A172 (cell line): ENCODE measurements around the gene GGN. TPM values are rescaled to one million over a fixed set of nuclear protein-coding genes. Genes with fewer than 3 reads are reported as not detected.
"Not testable (repeated sequence)": the region's sequence is repeated elsewhere in the genome, so short reads cannot be mapped to it uniquely, and the experiment has no call there.

ENCODE experiments used
- DNase-seq: peaks from one replicate; pipeline ENCODE4 v3.0.0-alpha.2; 2015; ENCODE audit warnings: low spot score
- total RNA-seq: library from RNA; depleted of rRNA; stranded (reverse); fragments of >200 nt; shearing (Covaris generic); gene quantifications from 2 replicates; pipeline ENCODE4 v1.2.3, GENCODE V29; 2014

Gene GGN
- total RNA-seq, 1 experiment from 2014 or later = 0.19 TPM

DNA sequence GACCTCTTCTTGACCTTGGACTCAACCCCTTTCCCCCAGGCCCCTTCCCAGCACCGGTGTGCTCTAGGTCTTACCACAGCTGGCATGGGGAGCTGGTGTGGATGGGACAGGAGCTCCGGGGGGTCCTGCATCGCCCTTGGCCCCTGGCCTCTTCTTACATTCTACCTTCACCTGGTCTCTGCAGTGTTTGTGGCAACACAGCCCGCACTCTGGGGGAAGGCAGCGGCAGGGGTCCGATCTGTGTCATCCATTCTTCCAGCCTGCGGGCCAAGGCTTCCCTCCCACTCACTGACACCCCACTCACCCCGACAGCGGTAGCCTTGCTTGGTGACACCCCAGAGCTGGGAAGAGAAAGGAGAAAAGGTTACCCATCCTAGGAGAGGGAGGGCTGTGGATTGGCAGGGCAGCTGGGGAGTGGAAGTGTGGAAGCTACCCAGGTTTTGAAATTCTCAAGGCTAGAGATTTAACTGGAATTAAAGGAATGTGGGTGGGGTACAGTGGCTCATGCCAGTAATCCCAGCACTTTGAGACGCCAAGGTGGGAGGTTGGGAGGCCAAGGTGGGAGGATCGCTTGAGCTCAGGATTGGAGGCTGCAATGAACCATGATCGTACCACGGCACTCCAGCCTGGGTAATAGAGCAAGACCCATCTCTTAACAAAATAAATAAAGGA is 23.3 kb upstream of the GGN start:
- DNase-seq = peak; percentile 21

DNA sequence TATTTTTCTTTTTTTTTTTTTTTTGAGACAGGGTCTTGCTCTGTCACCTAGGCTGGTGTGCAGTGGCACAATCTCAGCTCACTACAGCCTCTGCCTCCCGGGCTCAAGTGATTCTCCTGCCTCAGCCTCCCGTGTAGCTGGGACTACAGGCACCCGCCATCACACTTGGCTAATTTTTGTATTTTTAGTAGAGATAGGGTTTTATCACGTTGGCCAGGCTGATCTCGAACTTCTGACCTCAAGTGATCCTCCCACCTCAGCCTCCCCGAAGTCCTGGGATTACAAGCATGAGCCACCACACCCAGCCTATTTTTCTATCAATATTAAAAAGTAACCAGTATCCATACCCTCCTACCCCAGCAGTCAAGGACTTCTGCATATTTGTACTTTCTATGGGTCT is 22.6 kb upstream of the GGN start:
- DNase-seq = not testable (repeated sequence)

DNA sequence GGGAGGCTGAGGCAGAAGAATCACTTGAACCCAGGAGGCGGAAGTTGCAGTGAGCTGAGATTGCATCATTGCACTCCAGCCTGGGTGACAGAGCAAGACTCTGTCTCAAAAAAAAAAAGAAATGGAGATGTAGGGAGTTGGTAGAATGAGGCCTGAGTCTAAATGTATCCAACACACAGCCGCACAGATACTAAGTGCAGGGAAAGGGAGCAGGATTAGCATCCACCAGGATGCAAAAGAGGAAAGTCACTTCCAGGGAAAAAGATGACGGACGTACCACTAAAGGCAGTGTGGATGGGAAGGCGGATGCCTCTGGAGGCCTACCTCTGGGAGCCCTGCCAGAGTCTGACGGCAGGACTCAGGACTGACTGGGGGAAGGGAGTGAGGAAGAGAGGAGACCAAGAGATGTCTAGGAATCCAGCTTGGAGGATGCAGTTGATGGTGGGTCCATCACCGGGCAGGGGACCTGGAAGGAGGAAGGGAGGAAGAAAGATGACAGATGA is 21.8 kb upstream of the GGN start:
- peak; percentile 22 for DNase-seq

DNA sequence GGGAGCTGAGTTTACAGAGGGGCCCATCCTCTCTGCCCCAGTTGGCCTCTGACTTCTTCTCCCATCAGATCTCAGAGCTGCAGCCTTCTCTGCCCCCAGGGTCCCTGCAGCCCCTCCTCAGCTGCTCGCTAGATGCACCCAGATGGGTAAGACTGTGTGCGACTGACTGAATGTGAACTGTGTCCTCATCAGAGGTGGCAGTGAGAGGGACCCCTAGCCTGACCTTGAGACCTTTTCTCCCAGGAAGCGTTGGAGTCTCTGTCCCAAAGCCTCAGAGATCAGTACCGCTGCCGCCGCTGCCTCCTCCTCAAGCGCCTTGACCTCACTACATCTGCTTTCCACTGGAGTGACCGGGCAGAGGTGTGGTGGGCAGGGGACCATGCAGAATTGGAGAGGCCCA is 17.4 kb upstream of the GGN start:
- DNase-seq = no peak

DNA sequence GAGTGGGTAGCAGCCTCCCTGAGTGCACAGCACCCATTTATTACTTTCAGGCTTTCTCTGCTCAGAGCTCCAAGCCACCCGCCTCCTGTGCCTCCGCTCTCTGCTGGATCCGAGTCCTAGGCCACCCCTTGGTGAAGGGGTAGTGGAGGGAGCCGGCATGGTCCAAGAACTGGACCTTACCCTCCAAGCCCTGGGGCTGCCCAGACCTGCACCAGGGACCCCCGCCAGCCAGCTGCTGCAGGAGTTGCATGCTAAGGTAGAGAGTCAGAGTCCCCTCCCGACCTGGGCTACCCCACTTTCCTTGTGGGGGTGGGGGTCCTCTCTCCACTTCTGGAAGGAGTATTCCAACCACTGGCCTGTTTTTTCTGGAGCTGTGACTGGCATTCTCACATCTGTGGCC is 17.0 kb upstream of the GGN start:
- no peak for DNase-seq

GRCh38 chr19:38402967-38403674 is 15.3 kb upstream of the GGN start, which contains the start of gene FAM98C:
Gene FAM98C (plus strand): TSS chr19:38403093. CDS start chr19:38403154, 61 bp downstream.
- DNase-seq = peak; percentile 93

- no peak for DNase-seq
These were observed 14.8 kb upstream of the GGN start for GRCh38 chr19:38402623-38402966.

- peak; percentile 20 for DNase-seq
These were observed 13.3 kb upstream of the GGN start for GRCh38 chr19:38401148-38401547.

DNA sequence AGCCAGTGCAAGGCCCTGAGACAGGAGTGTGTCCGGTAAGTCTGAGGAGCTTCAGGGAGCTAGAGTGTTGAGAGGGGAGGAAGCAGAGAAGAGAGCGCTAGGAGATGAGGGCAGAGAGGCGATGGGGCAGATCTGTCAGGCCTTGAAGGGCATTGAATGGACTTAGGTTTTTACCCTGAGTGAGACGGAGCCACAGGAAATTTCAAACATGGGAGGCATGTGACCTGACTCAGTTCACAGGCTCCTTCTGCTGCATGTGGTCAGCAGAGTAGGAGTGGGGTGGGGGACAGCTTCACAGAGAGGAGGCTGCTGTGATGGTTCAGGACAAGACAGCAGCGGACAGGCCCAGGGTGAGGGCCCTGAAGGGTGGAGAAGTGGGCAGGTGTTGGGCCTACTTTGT is 12.5 kb upstream of the GGN start:
- no peak for DNase-seq

- no peak for DNase-seq
These were observed 11.7 kb upstream of the GGN start for GRCh38 chr19:38399537-38399936.

- no peak for DNase-seq
These were observed 11.2 kb upstream of the GGN start for GRCh38 chr19:38399081-38399480.

- DNase-seq = no peak
These were observed 7.7 kb upstream of the GGN start for GRCh38 chr19:38395381-38396114.

DNA sequence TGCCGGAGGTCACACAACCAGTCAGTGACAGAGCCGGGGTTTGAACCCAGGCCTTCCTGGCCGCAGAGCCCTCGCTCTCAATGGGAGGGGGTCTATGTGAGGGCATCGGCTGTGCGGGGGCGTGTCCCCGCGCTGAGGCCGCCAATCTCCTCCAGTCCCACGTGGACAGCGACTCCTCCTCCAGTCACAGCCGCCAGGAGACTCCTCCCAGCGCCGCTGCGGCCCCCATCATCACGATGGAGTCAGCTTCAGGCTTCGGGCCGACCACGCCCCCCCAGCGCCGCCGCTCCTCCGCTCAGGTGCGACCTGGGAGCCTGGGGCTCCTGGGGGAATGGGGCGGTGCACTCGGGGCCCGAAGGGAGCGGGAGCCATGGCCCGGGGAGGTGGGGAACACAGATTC is 6.7 kb upstream of the GGN start:
- no peak for DNase-seq

- peak; percentile 52 for DNase-seq
These were observed 5.0 kb upstream of the GGN start for GRCh38 chr19:38392707-38393308.

- no peak for DNase-seq
These were observed 4.2 kb upstream of the GGN start for GRCh38 chr19:38391911-38392464.

GRCh38 chr19:38389957-38390924 is 2.4 kb upstream of the GGN start:
- DNase-seq = no peak

DNA sequence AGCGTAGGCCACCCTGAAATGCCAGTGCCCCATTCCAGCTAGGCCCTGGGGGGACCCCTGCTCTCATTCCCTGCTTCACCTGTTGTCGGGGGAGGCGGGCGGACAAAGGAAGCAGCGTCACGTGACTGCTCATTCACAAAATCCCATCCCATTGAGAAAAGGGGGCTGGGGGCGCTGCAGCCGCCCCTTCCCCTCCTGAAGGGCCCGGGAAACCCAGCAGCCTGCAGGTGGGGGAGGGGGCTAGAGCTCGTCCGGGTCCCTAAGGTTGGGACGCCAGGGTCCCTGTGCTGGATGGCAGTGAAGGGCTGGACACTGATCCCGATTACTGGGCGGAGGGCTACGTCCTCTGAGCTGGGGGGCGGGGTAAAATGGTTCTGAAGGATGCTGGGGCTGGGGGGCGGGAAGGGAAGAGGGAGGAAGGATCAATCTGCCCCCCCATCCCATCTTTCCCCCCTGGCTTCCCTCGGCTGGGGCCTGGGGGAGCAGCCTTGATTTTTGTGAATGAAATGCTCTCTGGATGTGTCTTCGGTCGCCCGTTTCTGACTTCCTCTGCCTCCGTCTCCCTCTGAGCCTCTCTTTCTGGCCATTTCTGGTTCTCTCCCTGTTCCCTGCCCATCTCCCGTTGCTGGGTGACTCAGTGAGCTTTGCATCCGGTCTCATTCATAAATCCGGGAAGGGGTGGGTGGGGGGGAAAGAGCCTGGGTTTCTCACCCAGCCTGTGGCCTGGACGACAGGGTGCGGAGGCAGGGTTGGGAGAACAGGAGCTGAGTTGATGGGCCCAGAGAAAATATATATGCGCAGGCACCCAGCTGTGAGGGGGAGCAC is 1.5 kb upstream of the GGN start:
- DNase-seq = peak; percentile 79

DNA sequence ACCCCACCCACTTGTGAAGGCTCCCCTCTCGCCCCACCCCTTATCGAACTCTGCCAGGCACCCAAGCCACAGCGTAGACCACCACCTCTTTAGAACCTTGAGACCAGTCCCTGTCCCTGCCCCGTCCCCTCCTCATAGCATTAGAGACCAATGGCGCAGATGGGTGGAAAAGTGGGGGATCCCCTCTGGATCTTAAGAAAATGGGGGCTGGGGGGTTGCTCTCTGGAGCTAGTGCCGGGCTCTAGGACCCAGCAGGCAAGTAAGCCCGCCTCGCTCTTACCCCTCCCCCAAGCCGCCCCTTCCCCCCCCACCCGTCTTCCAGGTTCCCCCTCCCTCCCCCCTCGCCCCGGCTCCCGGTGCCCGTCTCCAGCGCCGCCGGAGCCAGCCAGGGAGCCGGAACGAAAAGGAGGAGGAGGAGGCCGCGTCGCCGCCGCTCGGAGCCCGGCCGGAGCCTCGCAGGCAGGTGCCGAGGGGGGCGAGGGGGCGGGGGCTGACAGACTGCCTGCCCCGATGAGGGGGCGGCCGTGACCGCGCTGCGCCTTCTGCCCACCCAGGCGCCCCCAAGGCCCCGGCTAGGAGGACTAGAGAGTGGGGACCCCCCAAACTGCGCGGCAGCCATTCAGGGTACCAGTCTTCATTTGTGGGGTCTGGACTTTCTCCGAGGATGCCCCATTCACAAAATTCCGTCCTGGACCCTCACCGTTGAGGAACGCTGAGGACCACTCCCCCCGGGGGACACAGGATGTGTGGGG is 691 bp upstream of the GGN start, which contains the start of gene SPRED3:
Gene SPRED3 (plus strand): TSS at position 349 of the 752 bp plus-strand sequence. CDS start 1,606 bp downstream, outside the sequence.
- DNase-seq = peak; percentile 78

DNA sequence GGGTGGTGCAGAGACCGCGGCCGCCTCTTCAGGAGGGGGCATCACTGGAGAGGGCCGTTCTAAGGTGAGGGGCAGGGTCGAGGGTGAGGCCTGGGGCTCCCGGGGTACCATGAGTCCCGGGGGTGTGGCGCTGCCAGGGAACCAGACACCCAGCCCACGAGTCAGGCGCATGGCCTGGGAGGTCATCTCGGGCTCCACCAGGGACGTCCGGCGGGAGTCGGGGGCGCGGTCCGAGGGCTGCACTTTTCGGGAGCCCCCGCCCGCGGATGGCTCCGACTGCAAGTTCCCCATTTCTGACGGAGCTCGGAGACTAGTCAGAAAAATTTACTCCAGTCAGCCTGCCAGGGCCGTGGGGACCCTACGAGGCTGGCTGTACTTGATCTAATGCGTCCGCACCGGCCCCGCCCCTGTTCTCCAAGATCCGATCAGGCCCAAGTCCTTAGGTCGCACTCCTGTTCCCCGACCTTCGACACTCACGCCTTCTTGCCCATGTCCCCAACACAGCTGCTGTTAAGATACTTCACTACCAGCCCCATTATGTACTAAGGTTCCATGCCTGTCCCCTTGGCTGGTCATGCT is 774 bp downstream of the GGN start:
- no peak for DNase-seq
